HEK293 (cell line): ENCODE data around the gene RHOB.

Experiments
- CTCF ChIA-PET: fragments of 350-600 bp; formaldehyde crosslinking; extraction: SDS; loops from one replicate; lab custom pipeline; 2021; ENCODE audit warnings: antibody characterized with exemption; lab: Yijun Ruan, JAX
- POLR2A ChIA-PET: fragments of 300-600 bp; formaldehyde crosslinking; extraction: SDS; loops from one replicate; lab custom pipeline; 2020; ENCODE audit warnings: antibody characterized with exemption, inconsistent platforms; lab: Yijun Ruan, JAX
- H3K27ac ChIP-seq: fragments of 200-500 bp; sonication (Bioruptor generic); 2 replicates; pipeline ENCODE4 v1.5.1; 2014; ENCODE audit warnings: low read depth, low read length, control low read depth, inconsistent platforms; ENCODE audit errors: extremely low read depth
- H3K36me3 ChIP-seq, 2 experiments: fragments of 200-500 bp in 1 of 2; sonication (Bioruptor generic) in 1 of 2; 1 replicate in 1 of 2; 2 replicates in 1 of 2; pipeline ENCODE4 v1.5.1; 2014 to 2017; ENCODE audit warnings: inconsistent platforms in 2 of 2, low read length in 2 of 2; ENCODE audit not compliant: control insufficient read depth in 2 of 2, insufficient read depth in 1 of 2
- H3K4me1 ChIP-seq: fragments of 200-500 bp; sonication (Bioruptor generic); 2 replicates; pipeline ENCODE4 v1.5.1; 2014; ENCODE audit warnings: mild to moderate bottlenecking, low read length, inconsistent platforms; ENCODE audit not compliant: control insufficient read depth, insufficient read depth
- H3K4me3 ChIP-seq: 2 replicates; pipeline ENCODE4 v1.5.1; 2011; ENCODE audit warnings: low read depth, mild to moderate bottlenecking, control low read depth, low read length, moderate library complexity
- H3K9me3 ChIP-seq: fragments of 200-500 bp; sonication (Bioruptor generic); 2 replicates; pipeline ENCODE4 v1.5.1; 2014; ENCODE audit warnings: low read depth, low read length, inconsistent platforms; ENCODE audit not compliant: control insufficient read depth, insufficient read depth
- BCL11A ChIP-seq: fragments of 450-650 bp; formaldehyde crosslinking; IDR thresholded peaks from 2 replicates; pipeline ENCODE4 v1.5.1; 2016; ENCODE audit warnings: low read depth, missing biosample characterization, missing genetic modification characterization
- GFI1B ChIP-seq: fragments of 450-650 bp; formaldehyde crosslinking; IDR thresholded peaks from 2 replicates; pipeline ENCODE4 v1.5.1; 2016; ENCODE audit warnings: missing biosample characterization, missing genetic modification characterization
- PATZ1 ChIP-seq: fragments of 450-650 bp; formaldehyde crosslinking; IDR thresholded peaks from 2 replicates; pipeline ENCODE4 v1.5.1; 2016; ENCODE audit warnings: missing biosample characterization, missing genetic modification characterization
- REPIN1 ChIP-seq: fragments of 450-650 bp; formaldehyde crosslinking; IDR thresholded peaks from 2 replicates; pipeline ENCODE4 v1.5.1; 2017; ENCODE audit warnings: missing biosample characterization, missing genetic modification characterization, low read depth
- WT1 ChIP-seq: fragments of 450-650 bp; formaldehyde crosslinking; IDR thresholded peaks from 2 replicates; pipeline ENCODE4 v1.5.1; 2016; ENCODE audit warnings: missing biosample characterization, missing genetic modification characterization
- YY2 ChIP-seq: fragments of 450-650 bp; formaldehyde crosslinking; IDR thresholded peaks from 2 replicates; pipeline ENCODE4 v1.5.1; 2016; ENCODE audit warnings: missing biosample characterization, missing genetic modification characterization
- ZNF16 ChIP-seq: fragments of 450-650 bp; formaldehyde crosslinking; IDR thresholded peaks from 2 replicates; pipeline ENCODE4 v1.5.1; 2016; ENCODE audit warnings: low read depth, missing biosample characterization, missing genetic modification characterization
- ZNF266 ChIP-seq: fragments of 450-650 bp; formaldehyde crosslinking; IDR thresholded peaks from 2 replicates; pipeline ENCODE4 v1.5.1; 2016; ENCODE audit warnings: missing biosample characterization, missing genetic modification characterization, low read depth
- ZNF274 ChIP-seq, 2 experiments: fragments of 200-500 bp in 1 of 2; fragments of 450-650 bp in 1 of 2; sonication (Bioruptor generic) in 1 of 2; formaldehyde crosslinking in 1 of 2; IDR thresholded peaks; 2 replicates each; pipeline versions ENCODE4 v1.5.1 to v1.6.1; 2014 to 2016; ENCODE audit warnings: borderline replicate concordance in 1 of 2, inconsistent platforms in 1 of 2, low read length in 1 of 2, missing biosample characterization in 1 of 2, missing genetic modification characterization in 1 of 2
- ZNF311 ChIP-seq: fragments of 450-650 bp; formaldehyde crosslinking; IDR thresholded peaks from 2 replicates; pipeline ENCODE4 v1.5.1; 2017; ENCODE audit warnings: missing biosample characterization, missing genetic modification characterization, borderline replicate concordance
- ZNF354C ChIP-seq: fragments of 450-650 bp; formaldehyde crosslinking; IDR thresholded peaks from 2 replicates; pipeline ENCODE4 v1.5.1; 2016; ENCODE audit warnings: missing biosample characterization, missing genetic modification characterization, low read depth, borderline replicate concordance
- ZNF530 ChIP-seq: fragments of 450-650 bp; formaldehyde crosslinking; IDR thresholded peaks from 2 replicates; pipeline ENCODE4 v1.5.1; 2016; ENCODE audit warnings: low read depth, missing biosample characterization, missing genetic modification characterization
- ZNF555 ChIP-seq: fragments of 450-650 bp; formaldehyde crosslinking; conservative IDR thresholded peaks from 2 replicates; pipeline ENCODE4 v1.5.1; 2017; ENCODE audit warnings: missing biosample characterization, mild to moderate bottlenecking, missing genetic modification characterization, inconsistent platforms
- ZNF677 ChIP-seq: fragments of 450-650 bp; IDR thresholded peaks from 2 replicates; pipeline ENCODE4 v1.5.0; 2018; ENCODE audit warnings: missing biosample characterization, mild to moderate bottlenecking, missing genetic modification characterization, moderate library complexity
- ZSCAN23 ChIP-seq: fragments of 450-650 bp; formaldehyde crosslinking; IDR thresholded peaks from 2 replicates; pipeline ENCODE4 v1.5.1; 2016; ENCODE audit warnings: missing biosample characterization, missing genetic modification characterization
- TF ChIP-seq, protein P1 (sequence below): fragments of 450-650 bp; formaldehyde crosslinking; IDR thresholded peaks from 2 replicates; pipeline ENCODE4 v1.5.1; 2017; ENCODE audit warnings: missing biosample characterization, missing genetic modification characterization
- TF ChIP-seq, protein P2 (sequence below): fragments of 450-650 bp; formaldehyde crosslinking; IDR thresholded peaks from 2 replicates; pipeline ENCODE4 v1.5.1; 2016; ENCODE audit warnings: missing biosample characterization, missing genetic modification characterization
- TF ChIP-seq, protein P3 (sequence below): fragments of 450-650 bp; formaldehyde crosslinking; IDR thresholded peaks from 2 replicates; pipeline ENCODE4 v1.5.1; 2016; ENCODE audit warnings: missing biosample characterization, missing genetic modification characterization

Gene RHOB

GRCh38 chr2:20485612-20486388 is 38.9 kb downstream of the RHOB start (continued):
- TF ChIP-seq ZNF274 (IDR thresholded peaks at IDR 0.05; ENCODE audit: low read length), result no peak
- no peak for TF ChIP-seq ZNF274 (tag by site-specific recombination; IDR thresholded peaks at IDR 0.05; ENCODE audit: borderline replicate concordance)
- TF ChIP-seq ZNF530 (tag by site-specific recombination), result no peak
- no peak for TF ChIP-seq ZNF677
- no peak for TF ChIP-seq WT1 (tag by site-specific recombination)
- TF ChIP-seq, protein P1, sequence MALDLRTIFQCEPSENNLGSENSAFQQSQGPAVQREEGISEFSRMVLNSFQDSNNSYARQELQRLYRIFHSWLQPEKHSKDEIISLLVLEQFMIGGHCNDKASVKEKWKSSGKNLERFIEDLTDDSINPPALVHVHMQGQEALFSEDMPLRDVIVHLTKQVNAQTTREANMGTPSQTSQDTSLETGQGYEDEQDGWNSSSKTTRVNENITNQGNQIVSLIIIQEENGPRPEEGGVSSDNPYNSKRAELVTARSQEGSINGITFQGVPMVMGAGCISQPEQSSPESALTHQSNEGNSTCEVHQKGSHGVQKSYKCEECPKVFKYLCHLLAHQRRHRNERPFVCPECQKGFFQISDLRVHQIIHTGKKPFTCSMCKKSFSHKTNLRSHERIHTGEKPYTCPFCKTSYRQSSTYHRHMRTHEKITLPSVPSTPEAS, result no peak
- TF ChIP-seq PATZ1 (tag by site-specific recombination), result no peak
- no peak for TF ChIP-seq REPIN1 (tag by site-specific recombination)
- no peak for TF ChIP-seq ZNF354C (tag by site-specific recombination)
- TF ChIP-seq ZSCAN23, result no peak

GRCh38 chr2:20486571-20486970 is 39.7 kb downstream of the RHOB start:
- POLR2A ChIA-PET, result interaction anchor here (1.6 to 3.3 kb wide), 2 partner anchors 35 to 40 kb away, joined by 4 to 29 read pairs; partner anchors contain the start of gene RHOB
- Histone ChIP-seq H3K4me3 (no peak overlapping the region), H3K27ac (no peak overlapping the region), H3K9me3 (no peaks in the 10 kb centered on the region), H3K4me1 (no peaks in the 10 kb centered on the region), H3K36me3 (no peaks in the 10 kb centered on the region)
- no peak for TF ChIP-seq ZNF266
- no peak for TF ChIP-seq ZNF555 (tag by site-specific recombination)
- TF ChIP-seq BCL11A (tag by site-specific recombination), result no peak
- no peak for TF ChIP-seq YY2 (tag by site-specific recombination)
- no peak for TF ChIP-seq ZNF311 (tag by site-specific recombination)
- TF ChIP-seq ZNF16 (tag by site-specific recombination), result no peak
- TF ChIP-seq, protein P2, sequence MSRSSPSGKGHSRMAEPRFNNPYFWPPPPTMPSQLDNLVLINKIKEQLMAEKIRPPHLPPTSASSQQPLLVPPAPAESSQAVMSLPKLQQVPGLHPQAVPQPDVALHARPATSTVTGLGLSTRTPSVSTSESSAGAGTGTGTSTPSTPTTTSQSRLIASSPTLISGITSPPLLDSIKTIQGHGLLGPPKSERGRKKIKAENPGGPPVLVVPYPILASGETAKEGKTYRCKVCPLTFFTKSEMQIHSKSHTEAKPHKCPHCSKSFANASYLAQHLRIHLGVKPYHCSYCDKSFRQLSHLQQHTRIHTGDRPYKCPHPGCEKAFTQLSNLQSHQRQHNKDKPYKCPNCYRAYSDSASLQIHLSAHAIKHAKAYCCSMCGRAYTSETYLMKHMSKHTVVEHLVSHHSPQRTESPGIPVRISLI (tag by site-specific recombination), result no peak
- TF ChIP-seq, protein P3, sequence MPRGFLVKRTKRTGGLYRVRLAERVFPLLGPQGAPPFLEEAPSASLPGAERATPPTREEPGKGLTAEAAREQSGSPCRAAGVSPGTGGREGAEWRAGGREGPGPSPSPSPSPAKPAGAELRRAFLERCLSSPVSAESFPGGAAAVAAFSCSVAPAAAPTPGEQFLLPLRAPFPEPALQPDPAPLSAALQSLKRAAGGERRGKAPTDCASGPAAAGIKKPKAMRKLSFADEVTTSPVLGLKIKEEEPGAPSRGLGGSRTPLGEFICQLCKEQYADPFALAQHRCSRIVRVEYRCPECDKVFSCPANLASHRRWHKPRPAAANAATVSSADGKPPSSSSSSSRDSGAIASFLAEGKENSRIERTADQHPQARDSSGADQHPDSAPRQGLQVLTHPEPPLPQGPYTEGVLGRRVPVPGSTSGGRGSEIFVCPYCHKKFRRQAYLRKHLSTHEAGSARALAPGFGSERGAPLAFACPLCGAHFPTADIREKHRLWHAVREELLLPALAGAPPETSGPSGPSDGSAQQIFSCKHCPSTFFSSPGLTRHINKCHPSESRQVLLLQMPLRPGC (tag by site-specific recombination), result no peak
- TF ChIP-seq GFI1B (tag by site-specific recombination), result no peak
- CTCF ChIA-PET, result no interaction called here
